Islet of Langerhans (tissue), 1 donor: Measurements from ENCODE around the gene ADD1.

ENCODE experiments used
- FAIRE-seq: peaks from one replicate; lab custom pipeline; 2011; peaks lifted over from hg19 to GRCh38; lab: Jason Lieb, UNC

The ADD1 gene

DNA sequence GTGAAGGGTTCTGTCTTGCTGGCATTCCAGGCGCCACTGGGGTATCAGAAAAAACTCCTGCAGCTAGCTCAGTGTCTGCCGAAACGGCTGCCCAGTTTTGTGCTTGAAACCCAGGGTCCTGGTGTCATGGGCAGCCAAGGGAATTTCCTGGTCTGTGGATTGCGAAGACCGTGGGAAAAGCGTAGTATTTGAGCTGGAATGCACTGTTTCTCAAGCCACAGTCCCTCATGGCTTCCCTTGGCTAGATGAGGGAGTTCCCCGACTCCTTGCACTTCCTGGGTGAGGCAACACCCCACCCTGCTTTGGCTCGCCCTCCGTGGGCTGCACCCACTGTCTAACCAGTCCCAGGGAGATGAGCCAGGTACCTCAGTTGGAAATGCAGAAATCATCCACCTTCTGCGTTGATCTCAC lies 79.5 kb downstream of the ADD1 start:
- no peak for FAIRE-seq

- no peak for FAIRE-seq
Observed at GRCh38 chr4:2923668-2924173, 80.1 kb downstream of the ADD1 start.

DNA sequence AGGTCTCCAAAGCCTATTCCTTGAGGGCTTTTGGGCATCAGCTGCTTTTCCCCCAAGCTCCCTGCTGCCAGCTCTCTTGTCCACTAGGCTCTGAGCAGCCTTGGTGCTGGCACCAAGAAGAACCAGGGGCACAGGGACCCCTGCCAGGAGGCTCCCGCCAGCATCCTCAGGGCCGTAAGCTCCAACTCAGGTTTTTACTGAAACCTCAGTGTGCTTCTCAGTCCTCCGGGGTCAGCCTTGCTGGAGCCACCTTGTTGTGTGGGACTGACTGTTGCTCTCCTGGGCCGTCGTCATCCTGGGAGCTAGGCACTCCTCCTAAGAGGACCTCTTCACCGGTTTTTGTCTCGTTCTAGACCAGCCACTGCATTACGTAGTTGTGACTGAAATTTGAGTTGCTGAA lies 80.6 kb downstream of the ADD1 start:
- no peak for FAIRE-seq

GRCh38 chr4:2924765-2925301 lies 81.2 kb downstream of the ADD1 start:
- FAIRE-seq, result no peak

DNA sequence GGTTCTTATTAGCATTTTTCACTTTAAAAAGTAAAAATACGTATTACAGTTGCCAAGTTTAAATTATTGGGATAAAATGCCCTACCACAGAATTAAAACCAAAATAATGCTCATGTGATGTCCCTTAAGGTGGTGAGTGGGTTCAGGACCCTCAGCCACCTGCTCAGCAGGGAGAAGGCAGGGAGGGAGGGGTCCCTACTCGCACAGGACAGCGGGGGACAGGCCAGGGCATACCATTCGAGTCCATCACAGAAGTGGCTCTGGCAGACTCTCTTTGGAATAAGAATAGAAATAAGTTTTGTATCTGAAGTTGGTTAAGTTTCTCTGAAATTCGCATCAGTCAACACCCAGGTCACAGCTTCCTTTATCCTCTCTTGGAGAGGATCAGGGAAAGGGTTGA lies 81.9 kb downstream of the ADD1 start:
- FAIRE-seq, result no peak

DNA sequence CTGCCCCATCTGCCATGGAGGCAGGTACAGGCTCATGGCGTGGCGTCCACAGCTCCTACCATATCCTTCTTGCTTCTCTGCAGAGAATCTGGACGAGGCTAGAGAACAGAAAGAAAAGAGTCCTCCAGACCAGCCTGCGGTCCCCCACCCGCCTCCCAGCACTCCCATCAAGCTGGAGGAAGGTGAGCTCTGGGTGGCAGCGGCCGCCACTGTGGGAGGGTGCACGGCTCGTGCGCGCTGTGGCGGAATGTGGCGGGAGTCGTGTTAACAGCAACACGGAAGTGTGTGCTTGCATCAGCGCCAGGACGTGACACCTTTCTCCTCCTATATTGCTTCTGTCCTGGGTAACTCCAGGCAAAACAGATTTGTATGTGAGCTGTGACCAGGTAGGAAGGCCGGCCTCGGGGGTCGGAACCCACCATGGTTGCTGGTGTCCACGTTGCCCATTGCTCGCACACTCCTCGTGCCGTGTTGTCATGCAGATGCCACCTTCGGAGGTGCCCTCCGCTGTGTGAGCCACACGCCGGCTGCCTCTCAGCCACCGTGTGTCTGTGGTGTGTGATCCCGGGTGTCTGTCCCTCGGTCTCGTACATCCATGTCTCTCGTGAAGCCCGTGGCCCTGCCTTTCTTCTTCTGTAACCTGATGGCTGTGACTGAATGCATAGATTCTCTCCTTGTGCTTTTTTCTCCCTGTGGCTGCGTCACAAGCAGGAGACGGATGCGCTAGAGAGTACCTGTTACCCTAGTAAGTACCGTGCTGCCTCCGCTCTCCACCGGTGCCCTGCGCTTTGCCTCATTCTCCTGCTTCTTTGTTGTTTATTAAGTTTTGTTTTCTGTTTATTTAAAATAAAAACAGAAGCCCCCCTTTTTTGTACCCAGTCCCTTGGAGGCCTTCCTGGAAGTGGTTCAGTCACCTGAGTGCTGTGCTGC lies 82.6 kb downstream of the ADD1 start:
- FAIRE-seq, result no peak

DNA sequence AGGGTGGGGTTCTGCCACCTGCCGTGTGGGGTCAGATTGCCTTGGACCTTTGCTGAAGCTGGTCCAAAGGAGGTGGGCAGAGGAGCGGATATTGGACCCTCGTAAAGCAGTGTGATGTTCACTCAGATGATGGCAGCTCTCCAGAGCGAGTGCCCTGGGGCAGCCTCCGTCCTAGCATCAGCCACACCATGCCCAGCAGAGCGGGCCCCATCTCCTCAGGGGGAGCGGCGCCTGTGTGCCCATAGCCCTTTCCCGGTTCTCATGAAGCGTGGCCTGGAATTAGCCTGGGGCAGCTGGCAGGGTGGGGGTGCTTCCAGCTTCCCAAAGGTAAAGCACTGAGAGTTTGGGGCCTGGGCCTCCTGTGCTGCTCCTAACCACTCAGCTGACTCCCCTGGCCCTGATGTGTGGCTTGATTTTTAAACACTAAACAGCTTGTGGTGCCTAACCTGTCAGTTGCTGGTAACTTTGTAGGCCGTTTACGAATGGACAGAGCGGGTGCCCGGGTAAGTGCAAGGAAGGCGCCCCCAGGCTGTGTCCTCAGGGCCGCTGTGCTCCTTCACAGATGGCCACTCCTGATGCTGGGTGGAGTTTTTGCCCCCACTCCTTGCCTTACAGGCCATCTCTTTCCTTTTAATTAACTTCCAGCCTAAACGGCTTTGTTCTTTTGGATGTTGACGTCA lies 83.5 kb downstream of the ADD1 start:
- no peak for FAIRE-seq

DNA sequence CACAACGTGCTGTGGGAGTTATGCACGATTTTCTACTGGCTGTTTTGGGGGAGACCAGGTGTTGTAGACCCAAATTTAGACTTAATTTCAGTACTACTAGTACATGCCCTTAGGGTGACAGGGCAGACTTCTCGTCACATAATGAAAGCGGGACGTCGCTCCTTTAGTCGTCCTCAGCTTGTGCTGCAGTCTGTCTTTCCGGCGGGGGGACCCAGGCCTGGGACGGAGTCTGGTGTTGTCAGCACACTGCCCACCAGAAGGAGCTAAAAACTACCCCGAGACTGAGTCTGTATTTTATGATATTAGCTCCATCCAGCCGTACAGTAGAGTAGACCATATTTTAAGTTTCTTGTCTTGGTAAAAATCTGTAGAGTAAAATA lies 84.0 kb downstream of the ADD1 start:
- no peak for FAIRE-seq

DNA sequence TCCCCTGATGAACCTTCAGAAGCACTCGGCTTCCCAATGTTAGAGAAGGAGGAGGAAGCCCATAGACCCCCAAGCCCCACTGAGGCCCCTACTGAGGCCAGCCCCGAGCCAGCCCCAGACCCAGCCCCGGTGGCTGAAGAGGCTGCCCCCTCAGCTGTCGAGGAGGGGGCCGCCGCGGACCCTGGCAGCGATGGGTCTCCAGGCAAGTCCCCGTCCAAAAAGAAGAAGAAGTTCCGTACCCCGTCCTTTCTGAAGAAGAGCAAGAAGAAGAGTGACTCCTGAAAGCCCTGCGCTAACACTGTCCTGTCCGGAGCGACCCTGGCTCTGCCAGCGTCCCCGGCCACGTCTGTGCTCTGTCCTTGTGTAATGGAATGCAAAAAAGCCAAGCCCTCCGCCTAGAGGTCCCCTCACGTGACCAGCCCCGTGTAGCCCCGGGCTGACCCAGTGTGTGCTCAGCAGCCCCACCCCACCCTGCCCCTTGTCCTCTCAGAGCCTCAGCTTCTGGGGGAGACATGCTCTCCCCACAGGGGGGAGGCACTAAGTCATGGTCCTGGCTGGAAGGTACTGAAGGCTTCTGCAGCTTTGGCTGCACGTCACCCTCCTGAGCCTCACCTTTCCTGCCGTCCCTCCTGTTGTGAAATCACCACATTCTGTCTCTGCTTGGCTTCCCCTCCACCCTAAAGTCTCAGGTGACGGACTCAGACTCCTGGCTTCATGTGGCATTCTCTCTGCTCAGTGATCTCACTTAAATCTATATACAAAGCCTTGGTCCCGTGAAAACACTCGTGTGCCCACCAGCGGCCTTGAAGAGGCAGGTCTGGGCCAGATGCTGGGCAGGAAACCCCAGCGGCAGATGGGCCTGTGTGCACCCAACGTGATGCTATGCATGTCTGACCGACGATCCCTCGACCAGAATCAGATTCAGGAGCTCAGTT lies 84.9 kb downstream of the ADD1 start:
- FAIRE-seq, result no peak

GRCh38 chr4:2929469-2929868 lies 85.8 kb downstream of the ADD1 start:
- no peak for FAIRE-seq

DNA sequence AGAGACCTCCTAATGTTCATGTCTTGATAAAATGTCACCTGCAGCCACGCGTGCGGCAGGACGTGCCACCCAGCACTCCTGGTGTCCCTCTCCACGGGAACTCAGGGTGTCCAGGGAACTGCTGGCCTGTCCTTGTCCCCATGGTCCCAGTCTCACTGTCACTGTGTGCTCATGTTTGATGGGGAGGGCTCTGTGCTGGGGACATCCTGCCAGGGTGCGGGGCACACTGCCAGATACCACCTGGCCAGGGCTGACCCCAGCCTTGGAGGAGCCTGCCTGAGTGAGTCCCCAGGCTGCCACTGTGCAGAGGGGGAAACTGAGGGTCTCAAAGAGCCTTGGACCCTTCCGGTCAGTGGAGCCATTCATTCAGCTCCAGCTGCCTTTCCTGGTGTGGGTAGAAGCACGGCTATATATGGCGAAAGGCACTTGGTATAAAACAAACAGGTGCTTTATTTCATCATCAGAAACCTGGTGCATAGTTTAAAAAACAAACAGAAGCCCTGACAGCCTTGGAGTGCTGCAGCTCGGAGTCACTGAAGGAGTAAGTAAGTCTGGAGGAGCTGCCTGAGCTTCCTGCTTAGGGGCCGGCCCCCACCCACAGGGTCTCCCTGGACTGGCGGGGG lies 86.6 kb downstream of the ADD1 start:
- FAIRE-seq, result peak; percentile 41

DNA sequence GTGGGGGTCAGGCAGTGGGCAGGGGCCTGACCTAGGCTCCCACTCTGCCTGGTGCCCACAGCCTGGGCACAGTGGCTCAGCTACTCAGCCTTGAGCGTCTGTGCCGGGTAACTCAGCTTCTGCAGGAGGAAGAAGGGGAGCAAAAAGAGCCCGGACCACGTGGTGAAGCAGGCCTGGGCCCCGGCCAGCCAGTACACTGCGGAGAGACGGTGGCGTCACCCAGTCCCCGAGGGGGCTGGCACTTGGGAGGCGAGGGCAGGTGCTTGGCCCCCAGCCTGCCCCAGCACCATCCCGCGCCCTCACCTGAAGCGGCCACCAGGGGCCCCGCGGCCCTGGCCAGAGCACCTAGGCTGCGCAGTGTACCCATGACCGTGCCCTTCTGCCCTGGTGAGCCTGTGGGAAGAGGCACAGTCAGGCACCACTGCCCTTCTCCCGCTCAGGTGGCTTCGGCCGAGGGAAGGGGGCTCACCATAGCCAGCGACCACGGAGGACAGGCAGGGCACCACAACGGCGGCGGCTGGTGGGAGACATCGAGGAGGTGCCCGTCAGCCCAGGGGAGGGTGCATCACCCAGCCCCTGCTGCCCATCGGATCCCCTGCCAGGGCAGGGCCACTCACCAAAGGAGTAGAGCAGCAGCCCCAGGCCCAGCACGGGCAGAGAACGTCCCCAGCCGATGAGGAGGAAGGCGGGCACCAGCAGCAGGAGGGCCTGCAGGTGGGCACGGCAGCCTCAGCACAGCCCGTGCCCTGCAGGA lies 87.3 kb downstream of the ADD1 start:
- FAIRE-seq, result no peak

GRCh38 chr4:2931512-2932301 lies 88.1 kb downstream of the ADD1 start:
- FAIRE-seq, result no peak

- FAIRE-seq, result no peak
Observed at GRCh38 chr4:2932321-2932950, 88.8 kb downstream of the ADD1 start.

DNA sequence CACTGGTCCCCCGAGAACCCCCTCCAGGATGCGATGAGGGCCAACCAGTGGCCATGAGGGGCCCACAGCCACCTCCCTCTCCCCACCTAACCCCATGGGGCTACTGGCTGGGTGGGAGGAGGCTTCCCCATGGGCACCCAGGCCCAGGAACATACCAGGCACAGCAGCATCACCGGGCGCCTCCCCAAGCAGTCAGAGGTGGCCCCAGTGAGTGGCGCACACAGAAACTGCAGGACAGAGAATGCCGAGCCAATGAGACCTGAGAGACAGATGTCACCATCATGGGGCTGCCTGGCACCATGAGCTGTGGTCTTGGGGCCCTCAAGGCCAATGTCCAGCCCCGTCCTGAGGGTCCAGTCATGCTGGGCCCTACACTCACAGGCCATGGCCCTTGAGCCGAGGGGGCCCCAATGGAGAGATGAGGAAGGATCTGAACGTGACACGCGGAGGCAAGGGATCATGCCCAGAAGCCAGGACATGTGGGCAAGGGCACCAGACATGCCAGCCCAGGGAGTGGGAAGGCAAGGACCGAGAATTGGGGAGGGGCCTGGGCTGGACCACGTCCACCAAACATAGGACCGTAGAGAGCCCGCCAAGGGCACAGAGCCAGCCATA lies 89.4 kb downstream of the ADD1 start:
- FAIRE-seq, result no peak

DNA sequence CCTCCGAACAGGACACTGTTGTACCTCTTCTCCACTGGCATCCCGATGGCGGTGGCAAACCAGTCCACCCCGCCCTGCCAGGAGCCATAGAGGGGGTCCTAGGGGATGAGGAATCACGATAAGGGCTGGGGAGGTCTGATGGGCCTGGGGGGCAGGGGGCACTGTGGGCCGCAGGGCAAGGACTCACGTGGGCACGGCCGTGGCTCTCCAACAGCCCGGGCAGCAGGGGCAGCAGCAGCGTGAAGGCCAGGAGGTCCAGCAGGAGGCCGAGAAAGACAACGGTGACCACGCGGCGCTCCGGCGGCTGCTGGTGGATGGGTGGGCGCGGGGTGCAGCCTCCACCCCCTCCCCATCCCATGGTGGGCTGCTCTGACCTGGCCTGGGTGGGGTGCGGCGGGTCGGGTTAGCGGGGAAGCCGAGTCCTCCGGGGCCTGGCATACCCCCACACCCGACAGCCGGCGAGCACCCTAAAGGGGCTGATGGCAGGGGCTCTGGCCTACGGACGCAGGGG lies 90.0 kb downstream of the ADD1 start:
- no peak for FAIRE-seq

GRCh38 chr4:2934077-2934812 lies 90.6 kb downstream of the ADD1 start:
- FAIRE-seq, result no peak
